8988T (cell line): ENCODE measurements around the gene WIPF2.
"Not testable (repeated sequence)": the region's sequence is repeated elsewhere in the genome, so short reads cannot be mapped to it uniquely, and the experiment has no call there.

Experiments used
- DNase-seq: peaks from one replicate; pipeline ENCODE4 v3.0.0; 2011

WIPF2 gene

GRCh38 chr17:40194821-40195220 lies 24.3 kb upstream of the WIPF2 start:
- DNase-seq, result no peak

- DNase-seq, result no peak
Observed at GRCh38 chr17:40197550-40197949, 21.6 kb upstream of the WIPF2 start.

GRCh38 chr17:40197965-40198456 lies 21.1 kb upstream of the WIPF2 start:
- DNase-seq, result not testable (repeated sequence)

GRCh38 chr17:40198576-40198975 lies 20.5 kb upstream of the WIPF2 start:
- no peak for DNase-seq

- no peak for DNase-seq
Observed at GRCh38 chr17:40203131-40203530, 16.0 kb upstream of the WIPF2 start.

GRCh38 chr17:40206193-40206592 lies 12.9 kb upstream of the WIPF2 start:
- DNase-seq, result not testable (repeated sequence)

GRCh38 chr17:40209404-40210093 lies 9.6 kb upstream of the WIPF2 start:
- no peak for DNase-seq

- DNase-seq, result not testable (repeated sequence)
Observed at GRCh38 chr17:40213914-40214313, 5.2 kb upstream of the WIPF2 start.

GRCh38 chr17:40218006-40218739 lies 931 bp upstream of the WIPF2 start:
- no peak for DNase-seq

- no peak for DNase-seq
Observed at GRCh38 chr17:40219594-40220338, 662 bp downstream of the WIPF2 start.

GRCh38 chr17:40224718-40225550 lies 5.8 kb downstream of the WIPF2 start:
- no peak for DNase-seq

- not testable (repeated sequence) for DNase-seq
Observed at GRCh38 chr17:40229146-40229545, 10.0 kb downstream of the WIPF2 start.

- no peak for DNase-seq
Observed at GRCh38 chr17:40230670-40231069, 11.6 kb downstream of the WIPF2 start.

- not testable (repeated sequence) for DNase-seq
Observed at GRCh38 chr17:40231928-40232327, 12.8 kb downstream of the WIPF2 start.

- DNase-seq, result no peak
Observed at GRCh38 chr17:40241252-40241834, 22.2 kb downstream of the WIPF2 start.

GRCh38 chr17:40242774-40243173 lies 23.7 kb downstream of the WIPF2 start:
- DNase-seq, result no peak

- DNase-seq, result no peak
Observed at GRCh38 chr17:40243761-40244160, 24.7 kb downstream of the WIPF2 start.

GRCh38 chr17:40244255-40244654 lies 25.2 kb downstream of the WIPF2 start:
- DNase-seq, result no peak

GRCh38 chr17:40247926-40248495 lies 28.9 kb downstream of the WIPF2 start:
- no peak for DNase-seq

- no peak for DNase-seq
Observed at GRCh38 chr17:40248507-40248906, 29.4 kb downstream of the WIPF2 start.

- DNase-seq, result no peak
Observed at GRCh38 chr17:40251576-40251975, 32.5 kb downstream of the WIPF2 start.

GRCh38 chr17:40253565-40253964 lies 34.5 kb downstream of the WIPF2 start:
- no peak for DNase-seq
